Neural cell (in vitro differentiated cells): ENCODE data around the gene SLC9A7.

ENCODE experiments used
- CTCF ChIP-seq: fragments of 450-650 bp; IDR thresholded peaks from 2 replicates; pipeline ENCODE4 v1.5.1; 2014; ENCODE audit warnings: antibody characterized with exemption, mild to moderate bottlenecking, moderate library complexity; ENCODE audit not compliant: poor library complexity, severe bottlenecking
- EP300 ChIP-seq: fragments of 450-650 bp; conservative IDR thresholded peaks from 2 replicates; pipeline ENCODE4 v1.6.1; 2014; ENCODE audit warnings: antibody characterized with exemption, mild to moderate bottlenecking, moderate library complexity; ENCODE audit not compliant: poor library complexity, severe bottlenecking
- EZH2 ChIP-seq: fragments of 200-600, 300-800 bp; shearing (Covaris generic), sonication (generic); IDR thresholded peaks from 2 replicates; pipeline ENCODE4 v1.6.1; 2014; ENCODE audit warnings: antibody characterized with exemption, low read length, borderline replicate concordance, mild to moderate bottlenecking; ENCODE audit not compliant: insufficient read depth, poor library complexity, severe bottlenecking
- POLR2AphosphoS5 ChIP-seq: IDR thresholded peaks from 2 replicates; pipeline ENCODE4 v1.6.1; 2012
- REST ChIP-seq: IDR thresholded peaks from 2 replicates; pipeline ENCODE4 v1.6.1; 2012; ENCODE audit warnings: borderline replicate concordance

- TF ChIP-seq CTCF (no peak), REST (no peak), EZH2 (no peak), EP300 (no peak), POLR2AphosphoS5 (no peak)
These were observed 189.3 kb downstream of the SLC9A7 start for GRCh38 chrX:46569621-46570020.
